Activated CD8-positive, alpha-beta memory T cell treated with anti-CD3 and anti-CD28 coated beads for 1 hour (primary cell): ENCODE data around the gene CCR2.
A peak's percentile ranks its signal among the peaks of the same experiment; 100 is the strongest.

Experiments used
- DNase-seq, 2 donors: peaks; one replicate each; pipeline ENCODE4 v3.0.0-alpha.2; 2020; ENCODE audit warnings: low read depth in 1 of 2; ENCODE audit errors: extremely low read depth in 1 of 2

The CCR2 gene

GRCh38 chr3:46354478-46354877, 567 bp downstream of the CCR2 start:
- no peak for DNase-seq

GRCh38 chr3:46354984-46355383, 1.1 kb downstream of the CCR2 start:
- no peak for DNase-seq

GRCh38 chr3:46356276-46356675, 2.4 kb downstream of the CCR2 start:
- DNase-seq: no peak

GRCh38 chr3:46356909-46357308, 3.0 kb downstream of the CCR2 start:
- no peak for DNase-seq

GRCh38 chr3:46358466-46358865, 4.6 kb downstream of the CCR2 start:
- no peak for DNase-seq

- DNase-seq: no peak
Measured at GRCh38 chr3:46359733-46360493, 6.0 kb downstream of the CCR2 start.

- no peak for DNase-seq
Measured at GRCh38 chr3:46360907-46361306, 7.0 kb downstream of the CCR2 start.

GRCh38 chr3:46361408-46362283, 7.7 kb downstream of the CCR2 start:
- DNase-seq: no peak

- DNase-seq: no peak
Measured at GRCh38 chr3:46365041-46365440, 11.1 kb downstream of the CCR2 start.

GRCh38 chr3:46365737-46366524, 12.0 kb downstream of the CCR2 start:
- DNase-seq: no peak

- no peak for DNase-seq
Measured at GRCh38 chr3:46367811-46368210, 13.9 kb downstream of the CCR2 start.

- DNase-seq: peak; percentile 28 to 40
Measured at GRCh38 chr3:46368569-46368968, 14.7 kb downstream of the CCR2 start.

- no peak for DNase-seq
Measured at GRCh38 chr3:46369151-46369550, 15.2 kb downstream of the CCR2 start.

- no peak for DNase-seq
Measured at GRCh38 chr3:46369675-46370132, 15.8 kb downstream of the CCR2 start.

GRCh38 chr3:46370839-46371518, 17.1 kb downstream of the CCR2 start, which contains the start of gene CCR5:
CCR5 (plus strand) TSS chr3:46370946; CDS start chr3:46372903, 1,957 bp downstream.
- no peak for DNase-seq

- no peak for DNase-seq
Measured at GRCh38 chr3:46371519-46372340, 17.8 kb downstream of the CCR2 start.

- DNase-seq: no peak
Measured at GRCh38 chr3:46372492-46373359, 18.8 kb downstream of the CCR2 start.

GRCh38 chr3:46374755-46375154, 20.8 kb downstream of the CCR2 start:
- no peak for DNase-seq

GRCh38 chr3:46375218-46375617, 21.3 kb downstream of the CCR2 start:
- DNase-seq: no peak
